IPS-11a (cell line): ENCODE results near the gene PDE10A.
"Not testable (repeated sequence)": the region's sequence is repeated elsewhere in the genome, so short reads cannot be mapped to it uniquely, and the experiment has no call there.

Source experiments
- H3K4me3 ChIP-seq: one replicate; pipeline ENCODE4 v1.5.1; 2013; ENCODE audit warnings: low read depth, low read length, control low read depth

The PDE10A gene

GRCh38 chr6:165486183-165487137 is 176.6 kb downstream of the PDE10A start:
- no peak overlapping the region for H3K4me3 ChIP-seq

- no peak overlapping the region for H3K4me3 ChIP-seq
These were observed 178.7 kb downstream of the PDE10A start for GRCh38 chr6:165484178-165484889.

GRCh38 chr6:165481921-165482320 is 181.1 kb downstream of the PDE10A start:
- H3K4me3 ChIP-seq, result no peak overlapping the region

GRCh38 chr6:165480916-165481315 is 182.1 kb downstream of the PDE10A start:
- no peak overlapping the region for H3K4me3 ChIP-seq

GRCh38 chr6:165478581-165478980 is 184.5 kb downstream of the PDE10A start:
- no peak overlapping the region for H3K4me3 ChIP-seq

GRCh38 chr6:165469483-165469882 is 193.6 kb downstream of the PDE10A start:
- no peak overlapping the region for H3K4me3 ChIP-seq

- H3K4me3 ChIP-seq, result no peak overlapping the region
These were observed 194.5 kb downstream of the PDE10A start for GRCh38 chr6:165468340-165469235.

- not testable (repeated sequence) for H3K4me3 ChIP-seq
These were observed 199.5 kb downstream of the PDE10A start for GRCh38 chr6:165463499-165463898.

- not testable (repeated sequence) for H3K4me3 ChIP-seq
These were observed 203.3 kb downstream of the PDE10A start for GRCh38 chr6:165459605-165460301.

GRCh38 chr6:165458134-165458533 is 204.9 kb downstream of the PDE10A start:
- no peak overlapping the region for H3K4me3 ChIP-seq

GRCh38 chr6:165456286-165456685 is 206.8 kb downstream of the PDE10A start:
- no peak overlapping the region for H3K4me3 ChIP-seq

GRCh38 chr6:165455488-165455887 is 207.6 kb downstream of the PDE10A start:
- no peak overlapping the region for H3K4me3 ChIP-seq

- no peak overlapping the region for H3K4me3 ChIP-seq
These were observed 209.6 kb downstream of the PDE10A start for GRCh38 chr6:165453395-165453794.

GRCh38 chr6:165451838-165452237 is 211.2 kb downstream of the PDE10A start:
- H3K4me3 ChIP-seq, result no peak overlapping the region

- no peak overlapping the region for H3K4me3 ChIP-seq
These were observed 214.8 kb downstream of the PDE10A start for GRCh38 chr6:165448210-165448609.

GRCh38 chr6:165447141-165447540 is 215.9 kb downstream of the PDE10A start:
- H3K4me3 ChIP-seq, result no peak overlapping the region

GRCh38 chr6:165446331-165446730 is 216.7 kb downstream of the PDE10A start:
- no peak overlapping the region for H3K4me3 ChIP-seq

- no peak overlapping the region for H3K4me3 ChIP-seq
These were observed 219.6 kb downstream of the PDE10A start for GRCh38 chr6:165443462-165443861.

- H3K4me3 ChIP-seq, result no peak overlapping the region
These were observed 221.9 kb downstream of the PDE10A start for GRCh38 chr6:165441181-165441580.

GRCh38 chr6:165439928-165440554 is 223.0 kb downstream of the PDE10A start:
- no peak overlapping the region for H3K4me3 ChIP-seq
